Cardiac muscle cell (in vitro differentiated cells and primary cell): ENCODE data around the gene ITM2C. TPM values are rescaled to one million over a fixed set of nuclear protein-coding genes. Genes with fewer than 3 reads are reported as not detected.

Experiments
- DNase-seq, 2 donors: peaks; one replicate each; pipeline versions ENCODE4 v3.0.0 to v3.0.0-alpha.2; 2010 to 2017; ENCODE audit warnings: low read depth in 1 of 2, low spot score in 1 of 2
- H3K27ac ChIP-seq: fragments of 200-600 bp; sonication (generic); 2 replicates; pipeline ENCODE4 v1.5.1; 2016
- H3K27me3 ChIP-seq: fragments of 200-600 bp; sonication (generic); 2 replicates; pipeline ENCODE4 v1.6.0; 2016; ENCODE audit warnings: control low read depth
- H3K36me3 ChIP-seq: fragments of 200-600 bp; sonication (generic); 2 replicates; pipeline ENCODE4 v1.5.1; 2016; ENCODE audit warnings: control low read depth
- H3K4me1 ChIP-seq: fragments of 200-600 bp; sonication (generic); 2 replicates; pipeline ENCODE4 v1.8.1; 2017; ENCODE audit warnings: low read depth, mild to moderate bottlenecking, mixed run types
- H3K4me3 ChIP-seq: fragments of 200-600 bp; sonication (generic); 2 replicates; pipeline ENCODE4 v1.5.1; 2016; ENCODE audit warnings: mild to moderate bottlenecking
- H3K9me3 ChIP-seq: fragments of 200-600 bp; sonication (generic); 2 replicates; pipeline ENCODE4 v1.5.1; 2017; ENCODE audit warnings: low read depth, mild to moderate bottlenecking, control low read depth
- CTCF ChIP-seq: IDR thresholded peaks from 2 replicates; pipeline ENCODE4 v1.5.1; 2012; ENCODE audit warnings: low read depth, mild to moderate bottlenecking, low read length
- polyA plus RNA-seq: library from polyadenylated mRNA; unstranded; fragments of >200 nt; fragmentation: Nextera tagmentation; extraction: Ambion mirVana; gene quantifications from 2 replicates; pipeline ENCODE4 v1.2.1, GENCODE V29; 2016
- total RNA-seq: library from RNA; depleted of rRNA; stranded (reverse); fragments of >200 nt; gene quantifications from 2 replicates; pipeline ENCODE4 v1.2.3, GENCODE V29; 2016

The ITM2C gene
- total and polyA plus RNA-seq, 2 experiments from 2014 or later: 411 to 484 TPM

GRCh38 chr2:230821991-230822520 lies 42.7 kb upstream of the ITM2C start:
- TF ChIP-seq CTCF: no peak
- H3K9me3 ChIP-seq: no peaks in the 10 kb centered on the region
- DNase-seq: no peak
- no peaks in the 10 kb centered on the region for H3K4me1 ChIP-seq
- peaks cover 13% of the 10 kb centered on the region for H3K36me3 ChIP-seq
- H3K4me3 ChIP-seq: no peak overlapping the region
- peaks cover 2% of the 10 kb centered on the region for H3K27me3 ChIP-seq
- H3K27ac ChIP-seq: no peak overlapping the region

- Histone ChIP-seq H3K36me3 (peaks cover 6% of the 10 kb centered on the region), H3K9me3 (no peaks in the 10 kb centered on the region), H3K27me3 (peaks cover 4% of the 10 kb centered on the region), H3K27ac (no peak overlapping the region), H3K4me1 (no peaks in the 10 kb centered on the region), H3K4me3 (no peak overlapping the region)
- DNase-seq: no peak
- TF ChIP-seq CTCF: no peak
These were observed 41.3 kb upstream of the ITM2C start for GRCh38 chr2:230823264-230823964.

GRCh38 chr2:230824406-230824978 lies 40.2 kb upstream of the ITM2C start:
- no peaks in the 10 kb centered on the region for H3K9me3 ChIP-seq
- DNase-seq: peak; percentile 84 to 89
- peak; percentile 67 for TF ChIP-seq CTCF
- peaks cover 5% of the 10 kb centered on the region for H3K36me3 ChIP-seq
- no peaks in the 10 kb centered on the region for H3K4me1 ChIP-seq
- no peak overlapping the region for H3K4me3 ChIP-seq
- peaks cover 4% of the 10 kb centered on the region for H3K27me3 ChIP-seq
- no peak overlapping the region for H3K27ac ChIP-seq

GRCh38 chr2:230825354-230825753 lies 39.4 kb upstream of the ITM2C start:
- no peak for TF ChIP-seq CTCF
- Histone ChIP-seq H3K4me3 (no peak overlapping the region), H3K27ac (no peak overlapping the region)

GRCh38 chr2:230827774-230828271 lies 36.9 kb upstream of the ITM2C start:
- H3K9me3 ChIP-seq: no peaks in the 10 kb centered on the region
- peaks cover 4% of the 10 kb centered on the region for H3K27me3 ChIP-seq
- no peaks in the 10 kb centered on the region for H3K4me1 ChIP-seq
- no peak for TF ChIP-seq CTCF
- H3K27ac ChIP-seq: no peak overlapping the region
- H3K4me3 ChIP-seq: no peak overlapping the region
- no peaks in the 10 kb centered on the region for H3K36me3 ChIP-seq
- no peak for DNase-seq

More at GRCh38 chr2:230825354-230825753, 39.4 kb upstream of the ITM2C start:
- no peak for DNase-seq
- peaks cover 4% of the 10 kb centered on the region for H3K36me3 ChIP-seq
- H3K9me3 ChIP-seq: no peaks in the 10 kb centered on the region
- no peaks in the 10 kb centered on the region for H3K4me1 ChIP-seq
- peaks cover 4% of the 10 kb centered on the region for H3K27me3 ChIP-seq
